ENCODE data around the gene RTKN.

DNA sequence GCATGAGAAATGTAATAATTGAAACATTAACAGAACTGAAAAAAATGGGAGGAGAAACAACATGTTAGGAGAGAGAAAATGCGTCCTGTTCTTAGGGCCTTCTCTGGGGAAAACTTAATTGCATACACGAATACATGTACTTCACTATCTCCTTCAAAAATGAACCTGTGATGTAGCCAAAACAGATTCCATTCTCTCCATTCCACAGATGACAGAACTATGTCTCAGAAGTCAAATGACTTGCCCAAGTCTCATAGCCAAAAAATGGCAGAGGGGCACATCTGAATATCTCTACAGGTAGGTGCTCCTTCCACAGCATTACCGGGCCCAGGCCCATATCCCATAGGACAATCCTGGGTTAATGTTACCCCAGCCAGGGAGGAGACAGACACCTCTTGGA, 57.7 kb downstream of the RTKN start:
- TF ChIP-seq POLR2A (IDR thresholded peaks at IDR 0.05) (no peak), POLR2AphosphoS5 (IDR thresholded peaks at IDR 0.05) (no peak)
